Large intestine (tissue), 3 donors: ENCODE results near the gene KLK15. TPM values are rescaled to one million over a fixed set of nuclear protein-coding genes. Genes with fewer than 3 reads are reported as not detected.
"Not testable (repeated sequence)": the region's sequence is repeated elsewhere in the genome, so short reads cannot be mapped to it uniquely, and the experiment has no call there.

Experiments used
- DNase-seq, 2 donors: peaks; one replicate each; pipeline versions ENCODE4 v3.0.0 to v3.0.0-alpha.2; 2013
- H3K27ac ChIP-seq: one replicate; pipeline ENCODE4 v1.5.1; 2013; ENCODE audit warnings: low read length
- H3K27me3 ChIP-seq: 2 replicates; pipeline ENCODE4 v1.6.1; 2013; ENCODE audit warnings: low read length; ENCODE audit not compliant: control insufficient read depth, insufficient read depth
- H3K36me3 ChIP-seq: 2 replicates; pipeline ENCODE4 v1.6.1; 2013; ENCODE audit warnings: low read length; ENCODE audit not compliant: control insufficient read depth, insufficient read depth
- H3K4me1 ChIP-seq: one replicate; pipeline ENCODE4 v1.6.1; 2013; ENCODE audit warnings: low read length; ENCODE audit not compliant: control insufficient read depth, insufficient read depth
- H3K4me3 ChIP-seq: one replicate; pipeline ENCODE4 v1.5.1; 2013; ENCODE audit warnings: low read length
- H3K9me3 ChIP-seq: one replicate; pipeline ENCODE4 v1.6.1; 2013; ENCODE audit warnings: mild to moderate bottlenecking, low read depth, low read length, moderate library complexity; ENCODE audit not compliant: control insufficient read depth
- WGBS: methylation state at CpG from one replicate; pipeline ENCODE4 v1.1.5; 2013; ENCODE audit warnings: low lambda C conversion rate; ENCODE audit not compliant: insufficient coverage; 5-methylcytosine and 5-hydroxymethylcytosine counted together
- polyA plus RNA-seq: library from polyadenylated mRNA; unstranded; fragments of 120-200 nt; gene quantifications from one replicate; pipeline ENCODE4 v1.2.1, GENCODE V29; 2013

Gene KLK15
- polyA plus RNA-seq, 1 donor, result 0.10 TPM

- H3K27ac ChIP-seq, result no peak overlapping the region
- peaks cover 25% of the 10 kb centered on the region for H3K27me3 ChIP-seq
- H3K4me3 ChIP-seq, result no peak overlapping the region
- H3K36me3 ChIP-seq, result no peaks in the 10 kb centered on the region
- no peak for DNase-seq
- no peaks in the 10 kb centered on the region for H3K9me3 ChIP-seq
- no peaks in the 10 kb centered on the region for H3K4me1 ChIP-seq
- no CpG with 5 or more reads among the region's 12 CpGs for WGBS
Measured at GRCh38 chr19:50785329-50785728, 48.0 kb downstream of the KLK15 start.

- no CpG with 5 or more reads among the region's 3 CpGs for WGBS
- H3K4me3 ChIP-seq, result no peak overlapping the region
- H3K9me3 ChIP-seq, result no peaks in the 10 kb centered on the region
- H3K4me1 ChIP-seq, result no peaks in the 10 kb centered on the region
- no peaks in the 10 kb centered on the region for H3K36me3 ChIP-seq
- H3K27ac ChIP-seq, result no peak overlapping the region
- H3K27me3 ChIP-seq, result peaks cover 31% of the 10 kb centered on the region
- DNase-seq, result no peak
Measured at GRCh38 chr19:50784710-50785109, 48.7 kb downstream of the KLK15 start.

DNA sequence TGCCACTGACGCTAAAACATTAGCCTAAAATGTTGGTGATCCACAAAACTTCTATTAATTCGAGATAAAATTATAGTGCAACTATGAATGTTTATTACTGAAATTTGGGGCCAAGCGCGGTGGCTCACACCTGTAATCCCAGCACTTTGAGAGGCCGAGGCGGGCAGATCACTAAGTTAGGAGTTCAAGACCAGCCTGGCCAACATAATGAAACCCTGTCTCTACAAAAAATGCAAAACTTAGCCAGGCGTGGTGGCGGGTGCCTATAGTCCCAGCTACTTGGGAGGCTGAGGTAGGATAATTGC is 49.6 kb downstream of the KLK15 start:
- not testable (repeated sequence) for H3K27ac ChIP-seq, DNase-seq, H3K4me1 ChIP-seq, H3K4me3 ChIP-seq, H3K9me3 ChIP-seq, H3K36me3 ChIP-seq
- WGBS, result no CpG with 5 or more reads among the region's 8 CpGs
- H3K27me3 ChIP-seq, result peaks cover 40% of the 10 kb centered on the region

DNA sequence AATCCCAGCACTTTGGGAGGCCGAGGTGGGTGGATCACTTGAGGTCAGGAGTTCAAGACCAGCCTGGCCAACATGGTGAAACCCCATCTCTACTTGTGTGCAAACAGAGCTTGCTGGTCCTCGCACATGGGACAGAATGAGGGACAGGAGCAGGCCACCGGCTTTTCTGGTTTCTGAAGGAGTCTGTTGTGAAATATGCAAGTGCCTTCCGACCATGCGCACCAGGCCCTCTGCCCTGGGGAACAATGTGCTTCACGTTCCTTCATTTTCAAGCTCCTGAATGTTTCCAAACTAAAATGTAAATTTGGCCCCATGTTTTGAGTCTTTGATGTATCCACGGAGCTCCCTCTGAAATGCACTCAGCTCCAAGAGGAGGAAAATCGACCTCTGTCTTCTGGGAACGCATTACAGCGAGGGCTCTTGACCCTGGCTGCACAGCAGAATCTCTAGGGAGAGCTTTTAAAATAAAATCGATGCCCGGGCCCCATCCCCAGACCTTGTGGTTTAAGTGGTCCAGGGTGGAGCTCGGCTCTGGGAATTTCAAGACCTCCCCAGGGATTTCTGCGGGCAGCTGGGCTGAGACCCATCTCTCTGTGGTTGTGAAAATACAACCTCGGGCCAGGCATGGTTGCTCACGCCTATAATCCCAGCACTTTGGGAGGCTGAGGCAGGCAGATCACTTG is 52.5 kb downstream of the KLK15 start:
- no peak for DNase-seq
- 90% methylated on average over 2 of the region's 16 CpGs for WGBS
- Histone ChIP-seq H3K4me1 (no peaks in the 10 kb centered on the region), H3K9me3 (no peaks in the 10 kb centered on the region), H3K27me3 (peaks cover 61% of the 10 kb centered on the region), H3K36me3 (no peaks in the 10 kb centered on the region), H3K27ac (no peak overlapping the region), H3K4me3 (no peak overlapping the region)

GRCh38 chr19:50779504-50780457 is 53.6 kb downstream of the KLK15 start:
- H3K4me3 ChIP-seq, result no peak overlapping the region

GRCh38 chr19:50778906-50779430 is 54.4 kb downstream of the KLK15 start:
- Histone ChIP-seq H3K36me3 (no peaks in the 10 kb centered on the region), H3K4me3 (no peak overlapping the region), H3K4me1 (no peaks in the 10 kb centered on the region), H3K27me3 (peaks cover 59% of the 10 kb centered on the region), H3K9me3 (no peaks in the 10 kb centered on the region), H3K27ac (no peak overlapping the region)
- no CpG with 5 or more reads among the region's 7 CpGs for WGBS
- DNase-seq, result no peak

More at GRCh38 chr19:50779504-50780457, 53.6 kb downstream of the KLK15 start:
- Histone ChIP-seq H3K27ac (no peak overlapping the region), H3K9me3 (no peaks in the 10 kb centered on the region), H3K36me3 (no peaks in the 10 kb centered on the region), H3K27me3 (peaks cover 59% of the 10 kb centered on the region), H3K4me1 (no peaks in the 10 kb centered on the region)
- 80% methylated on average over 2 of the region's 25 CpGs for WGBS
- no peak for DNase-seq

DNA sequence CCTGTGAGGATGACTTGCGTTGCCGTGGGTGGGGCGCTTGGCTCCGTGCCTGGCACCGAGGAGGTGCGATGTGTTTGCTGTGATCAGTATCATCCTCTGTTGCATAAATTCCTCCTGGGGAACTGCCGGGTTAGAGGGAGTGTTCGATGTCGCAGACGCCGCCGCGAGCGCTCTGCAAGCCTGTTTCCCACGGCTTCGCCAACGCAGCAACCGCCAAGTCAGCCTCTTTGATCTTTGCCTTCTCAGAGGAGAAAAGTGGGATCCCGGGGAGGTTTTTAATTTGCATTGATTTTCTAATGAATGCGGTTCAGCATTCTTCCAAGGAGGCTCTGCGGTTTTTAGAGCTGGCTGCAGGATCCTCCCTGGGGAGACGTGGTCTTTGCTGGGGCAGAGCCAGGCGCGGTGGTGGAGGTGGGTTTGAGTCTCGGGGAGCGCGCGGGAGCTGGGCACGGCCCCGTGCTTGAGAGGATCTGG is 55.5 kb downstream of the KLK15 start:
- Histone ChIP-seq H3K27me3 (peaks cover 54% of the 10 kb centered on the region), H3K4me1 (no peaks in the 10 kb centered on the region), H3K9me3 (no peaks in the 10 kb centered on the region), H3K4me3 (no peak overlapping the region), H3K36me3 (no peaks in the 10 kb centered on the region), H3K27ac (no peak overlapping the region)
- no peak for DNase-seq
- WGBS, result no CpG with 5 or more reads among the region's 30 CpGs

DNA sequence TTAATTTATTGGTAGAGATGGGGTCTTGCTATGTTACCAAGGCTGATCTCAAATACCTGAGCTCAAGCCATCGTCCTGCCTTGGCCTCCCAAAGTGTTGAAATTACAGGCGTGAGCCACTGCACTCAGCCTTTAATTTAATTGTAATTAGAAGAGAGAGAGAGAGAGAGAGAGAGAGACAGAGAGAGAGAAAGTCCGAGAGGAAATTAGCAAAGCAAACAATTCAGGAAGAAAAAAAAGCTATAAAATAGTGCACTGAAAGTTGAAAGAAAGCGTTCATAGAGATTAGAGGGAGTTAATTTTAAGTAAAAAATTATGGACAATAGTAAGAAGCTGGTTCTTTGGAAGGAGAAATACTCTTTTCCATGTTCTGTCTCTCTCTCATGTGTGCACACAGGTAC is 56.1 kb downstream of the KLK15 start:
- Histone ChIP-seq H3K4me3 (no peak overlapping the region), H3K27me3 (peaks cover 50% of the 10 kb centered on the region), H3K27ac (no peak overlapping the region), H3K36me3 (no peaks in the 10 kb centered on the region), H3K9me3 (no peaks in the 10 kb centered on the region), H3K4me1 (no peaks in the 10 kb centered on the region)
- no peak for DNase-seq
- 39% methylated on average over 3 of the region's 4 CpGs for WGBS

DNA sequence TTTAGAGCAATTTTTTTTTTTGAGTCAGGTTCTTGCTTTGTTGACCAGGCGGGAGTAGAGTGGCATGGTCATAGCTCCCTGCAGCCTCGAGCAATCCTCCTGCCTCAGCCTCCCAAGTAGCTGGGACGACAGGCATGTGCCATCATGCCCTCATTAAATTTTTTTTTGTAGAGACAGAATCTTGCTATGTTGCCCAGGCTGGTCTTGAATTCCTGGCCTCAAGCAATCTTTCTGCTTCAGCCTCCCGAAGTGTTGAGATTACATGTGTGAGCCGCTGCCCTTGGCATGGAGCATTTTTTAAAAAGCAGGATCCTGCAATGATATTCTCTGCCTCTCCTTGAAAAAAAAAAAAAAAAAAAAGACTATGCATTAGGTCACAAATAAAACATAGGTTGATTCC is 57.2 kb downstream of the KLK15 start:
- H3K27ac ChIP-seq, result no peak overlapping the region
- peaks cover 45% of the 10 kb centered on the region for H3K27me3 ChIP-seq
- H3K36me3 ChIP-seq, result no peaks in the 10 kb centered on the region
- H3K4me3 ChIP-seq, result no peak overlapping the region
- WGBS, result 100% methylated on average over 1 of the region's 5 CpGs
- no peaks in the 10 kb centered on the region for H3K4me1 ChIP-seq
- no peak for DNase-seq
- no peaks in the 10 kb centered on the region for H3K9me3 ChIP-seq
